Measurements from ENCODE around the gene CD226.

DNA sequence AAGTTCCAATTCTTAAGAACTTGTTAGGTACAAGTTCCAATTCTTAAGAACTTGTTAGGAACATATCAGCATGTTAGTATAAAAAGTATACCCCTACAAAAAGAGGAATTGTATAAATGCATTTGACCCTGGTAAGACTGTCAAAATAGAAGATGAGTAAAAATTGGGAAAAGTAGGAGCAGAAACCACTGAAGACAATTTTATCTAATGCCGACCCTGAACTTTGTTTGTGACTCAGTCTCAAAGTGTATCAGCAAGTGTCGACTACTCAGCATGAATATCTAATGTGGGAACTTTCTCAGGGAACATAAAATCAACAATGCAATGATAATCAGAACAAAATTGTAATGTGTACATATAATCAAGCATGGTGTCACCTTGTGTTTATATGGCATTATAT is 583 bp upstream of the CD226 start:
- TF ChIP-seq CTCF (IDR thresholded peaks at IDR 0.05), result no peak
- no peak for TF ChIP-seq POLR2AphosphoS5 (IDR thresholded peaks at IDR 0.05)
- TF ChIP-seq EP300 (IDR thresholded peaks at IDR 0.05), result no peak

Data from suprapubic skin (tissue), 4 donors.